ENCODE measurements around the gene CTNND2. TPM values are rescaled to one million over a fixed set of nuclear protein-coding genes. Genes with fewer than 3 reads are reported as not detected.

CTNND2 gene
- polyA plus RNA-seq, 2 donors = 0.09 TPM; not detected in 1

GRCh38 chr5:10974850-10975249 lies 929.4 kb downstream of the CTNND2 start:
- Histone ChIP-seq H3K27ac (ENCODE audit: low read depth in 2 of 2, low read length in 1 of 2) (no peak overlapping the region), H3K27me3 (ENCODE audit: control insufficient read depth in 1 of 2, insufficient read depth in 2 of 2, low read length in 2 of 2) (no peaks in the 10 kb centered on the region), H3K4me1 (ENCODE audit: control insufficient read depth in 2 of 2, insufficient read depth in 2 of 2, low read length in 1 of 2) (no peaks in the 10 kb centered on the region), H3K9me3 (ENCODE audit: control insufficient read depth in 2 of 2, insufficient read depth in 1 of 2, low read depth in 1 of 2, low read length in 1 of 2) (peaks cover 0 to 2% of the 10 kb centered on the region in 2 donors), H3K4me3 (ENCODE audit: low read depth in 1 of 2, low read length in 2 of 2) (no peak overlapping the region), H3K36me3 (ENCODE audit: control insufficient read depth in 2 of 2, insufficient read depth in 2 of 2, low read length in 1 of 2) (no peaks in the 10 kb centered on the region)
- WGBS, 2 donors = 73 to 80% methylated on average over 2 of the region's 2 CpGs

- H3K9me3 ChIP-seq (ENCODE audit: control insufficient read depth in 2 of 2, insufficient read depth in 1 of 2, low read depth in 1 of 2, low read length in 1 of 2) = peaks cover 0 to 2% of the 10 kb centered on the region in 2 donors
- no peaks in the 10 kb centered on the region for H3K4me1 ChIP-seq (ENCODE audit: control insufficient read depth in 2 of 2, insufficient read depth in 2 of 2, low read length in 1 of 2)
- WGBS, 2 donors = 91 to 93% methylated on average over 14 of the region's 14 CpGs
- no peaks in the 10 kb centered on the region for H3K36me3 ChIP-seq (ENCODE audit: control insufficient read depth in 2 of 2, insufficient read depth in 2 of 2, low read length in 1 of 2)
- H3K27ac ChIP-seq (ENCODE audit: low read depth in 2 of 2, low read length in 1 of 2) = no peak overlapping the region
- no peak overlapping the region for H3K4me3 ChIP-seq (ENCODE audit: low read depth in 1 of 2, low read length in 2 of 2)
- H3K27me3 ChIP-seq (ENCODE audit: control insufficient read depth in 1 of 2, insufficient read depth in 2 of 2, low read length in 2 of 2) = no peaks in the 10 kb centered on the region
These were observed 930.9 kb downstream of the CTNND2 start for GRCh38 chr5:10973316-10973715.

GRCh38 chr5:10969684-10970180 lies 934.5 kb downstream of the CTNND2 start:
- H3K4me3 ChIP-seq (ENCODE audit: low read depth in 1 of 2, low read length in 2 of 2) = no peak overlapping the region
- H3K4me1 ChIP-seq (ENCODE audit: control insufficient read depth in 2 of 2, insufficient read depth in 2 of 2, low read length in 1 of 2) = no peaks in the 10 kb centered on the region
- H3K9me3 ChIP-seq (ENCODE audit: control insufficient read depth in 2 of 2, insufficient read depth in 1 of 2, low read depth in 1 of 2, low read length in 1 of 2) = peaks cover 1 to 2% of the 10 kb centered on the region in 2 donors
- H3K27me3 ChIP-seq (ENCODE audit: control insufficient read depth in 1 of 2, insufficient read depth in 2 of 2, low read length in 2 of 2) = no peaks in the 10 kb centered on the region
- H3K36me3 ChIP-seq (ENCODE audit: control insufficient read depth in 2 of 2, insufficient read depth in 2 of 2, low read length in 1 of 2) = no peaks in the 10 kb centered on the region
- no peak overlapping the region for H3K27ac ChIP-seq (ENCODE audit: low read depth in 2 of 2, low read length in 1 of 2)
- 68 to 70% methylated on average over 8 of the region's 8 CpGs for WGBS, 2 donors

- Histone ChIP-seq H3K4me3 (ENCODE audit: low read depth in 1 of 2, low read length in 2 of 2) (no peak overlapping the region), H3K4me1 (ENCODE audit: control insufficient read depth in 2 of 2, insufficient read depth in 2 of 2, low read length in 1 of 2) (no peaks in the 10 kb centered on the region), H3K27me3 (ENCODE audit: control insufficient read depth in 1 of 2, insufficient read depth in 2 of 2, low read length in 2 of 2) (no peaks in the 10 kb centered on the region), H3K27ac (ENCODE audit: low read depth in 2 of 2, low read length in 1 of 2) (no peak overlapping the region), H3K36me3 (ENCODE audit: control insufficient read depth in 2 of 2, insufficient read depth in 2 of 2, low read length in 1 of 2) (no peaks in the 10 kb centered on the region), H3K9me3 (ENCODE audit: control insufficient read depth in 2 of 2, insufficient read depth in 1 of 2, low read depth in 1 of 2, low read length in 1 of 2) (peaks cover 0 to 2% of the 10 kb centered on the region in 2 donors)
- 61 to 62% methylated on average over 6 of the region's 6 CpGs for WGBS, 2 donors
These were observed 939.4 kb downstream of the CTNND2 start for GRCh38 chr5:10964806-10965205.

- H3K36me3 ChIP-seq (ENCODE audit: control insufficient read depth in 2 of 2, insufficient read depth in 2 of 2, low read length in 1 of 2) = no peaks in the 10 kb centered on the region
- peaks cover 0 to 3% of the 10 kb centered on the region in 2 donors for H3K9me3 ChIP-seq (ENCODE audit: control insufficient read depth in 2 of 2, insufficient read depth in 1 of 2, low read depth in 1 of 2, low read length in 1 of 2)
- no peaks in the 10 kb centered on the region for H3K4me1 ChIP-seq (ENCODE audit: control insufficient read depth in 2 of 2, insufficient read depth in 2 of 2, low read length in 1 of 2)
- no peak overlapping the region for H3K27ac ChIP-seq (ENCODE audit: low read depth in 2 of 2, low read length in 1 of 2)
- no peak overlapping the region for H3K4me3 ChIP-seq (ENCODE audit: low read depth in 1 of 2, low read length in 2 of 2)
- H3K27me3 ChIP-seq (ENCODE audit: control insufficient read depth in 1 of 2, insufficient read depth in 2 of 2, low read length in 2 of 2) = no peaks in the 10 kb centered on the region
These were observed 945.5 kb downstream of the CTNND2 start for GRCh38 chr5:10958728-10959127.

- no peaks in the 10 kb centered on the region for H3K4me1 ChIP-seq (ENCODE audit: control insufficient read depth in 2 of 2, insufficient read depth in 2 of 2, low read length in 1 of 2)
- no peaks in the 10 kb centered on the region for H3K27me3 ChIP-seq (ENCODE audit: control insufficient read depth in 1 of 2, insufficient read depth in 2 of 2, low read length in 2 of 2)
- no peak overlapping the region for H3K27ac ChIP-seq (ENCODE audit: low read depth in 2 of 2, low read length in 1 of 2)
- H3K36me3 ChIP-seq (ENCODE audit: control insufficient read depth in 2 of 2, insufficient read depth in 2 of 2, low read length in 1 of 2) = no peaks in the 10 kb centered on the region
- no peak overlapping the region for H3K4me3 ChIP-seq (ENCODE audit: low read depth in 1 of 2, low read length in 2 of 2)
- H3K9me3 ChIP-seq (ENCODE audit: control insufficient read depth in 2 of 2, insufficient read depth in 1 of 2, low read depth in 1 of 2, low read length in 1 of 2) = no peaks in the 10 kb centered on the region
- WGBS, 2 donors = 88% methylated on average over 5 of the region's 5 CpGs
These were observed 954.2 kb downstream of the CTNND2 start for GRCh38 chr5:10949856-10950630.

GRCh38 chr5:10946050-10946449 lies 958.2 kb downstream of the CTNND2 start:
- 63 to 71% methylated on average over 4 of the region's 4 CpGs for WGBS, 2 donors
- no peak overlapping the region for H3K4me3 ChIP-seq (ENCODE audit: low read depth in 1 of 2, low read length in 2 of 2)

GRCh38 chr5:10941900-10942299 lies 962.3 kb downstream of the CTNND2 start:
- H3K4me1 ChIP-seq (ENCODE audit: control insufficient read depth in 2 of 2, insufficient read depth in 2 of 2, low read length in 1 of 2) = no peaks in the 10 kb centered on the region
- no peaks in the 10 kb centered on the region for H3K27me3 ChIP-seq (ENCODE audit: control insufficient read depth in 1 of 2, insufficient read depth in 2 of 2, low read length in 2 of 2)
- H3K4me3 ChIP-seq (ENCODE audit: low read depth in 1 of 2, low read length in 2 of 2) = no peak overlapping the region
- H3K36me3 ChIP-seq (ENCODE audit: control insufficient read depth in 2 of 2, insufficient read depth in 2 of 2, low read length in 1 of 2) = no peaks in the 10 kb centered on the region
- H3K27ac ChIP-seq (ENCODE audit: low read depth in 2 of 2, low read length in 1 of 2) = no peak overlapping the region
- no peaks in the 10 kb centered on the region for H3K9me3 ChIP-seq (ENCODE audit: control insufficient read depth in 2 of 2, insufficient read depth in 1 of 2, low read depth in 1 of 2, low read length in 1 of 2)
- WGBS, 2 donors = 91 to 94% methylated on average over 4 of the region's 4 CpGs

More at GRCh38 chr5:10946050-10946449, 958.2 kb downstream of the CTNND2 start:
- Histone ChIP-seq H3K9me3 (ENCODE audit: control insufficient read depth in 2 of 2, insufficient read depth in 1 of 2, low read depth in 1 of 2, low read length in 1 of 2) (no peaks in the 10 kb centered on the region), H3K36me3 (ENCODE audit: control insufficient read depth in 2 of 2, insufficient read depth in 2 of 2, low read length in 1 of 2) (no peaks in the 10 kb centered on the region), H3K4me1 (ENCODE audit: control insufficient read depth in 2 of 2, insufficient read depth in 2 of 2, low read length in 1 of 2) (no peaks in the 10 kb centered on the region), H3K27ac (ENCODE audit: low read depth in 2 of 2, low read length in 1 of 2) (no peak overlapping the region), H3K27me3 (ENCODE audit: control insufficient read depth in 1 of 2, insufficient read depth in 2 of 2, low read length in 2 of 2) (no peaks in the 10 kb centered on the region)

GRCh38 chr5:10936081-10936855 lies 968.0 kb downstream of the CTNND2 start:
- no peaks in the 10 kb centered on the region for H3K27me3 ChIP-seq (ENCODE audit: control insufficient read depth in 1 of 2, insufficient read depth in 2 of 2, low read length in 2 of 2)
- H3K9me3 ChIP-seq (ENCODE audit: control insufficient read depth in 2 of 2, insufficient read depth in 1 of 2, low read depth in 1 of 2, low read length in 1 of 2) = no peaks in the 10 kb centered on the region
- H3K4me3 ChIP-seq (ENCODE audit: low read depth in 1 of 2, low read length in 2 of 2) = no peak overlapping the region
- no peak overlapping the region for H3K27ac ChIP-seq (ENCODE audit: low read depth in 2 of 2, low read length in 1 of 2)
- 65 to 87% methylated on average over 14 of the region's 14 CpGs for WGBS, 2 donors
- no peaks in the 10 kb centered on the region for H3K4me1 ChIP-seq (ENCODE audit: control insufficient read depth in 2 of 2, insufficient read depth in 2 of 2, low read length in 1 of 2)
- H3K36me3 ChIP-seq (ENCODE audit: control insufficient read depth in 2 of 2, insufficient read depth in 2 of 2, low read length in 1 of 2) = no peaks in the 10 kb centered on the region
